ENCODE measurements around the gene SCGN.

SCGN gene

DNA sequence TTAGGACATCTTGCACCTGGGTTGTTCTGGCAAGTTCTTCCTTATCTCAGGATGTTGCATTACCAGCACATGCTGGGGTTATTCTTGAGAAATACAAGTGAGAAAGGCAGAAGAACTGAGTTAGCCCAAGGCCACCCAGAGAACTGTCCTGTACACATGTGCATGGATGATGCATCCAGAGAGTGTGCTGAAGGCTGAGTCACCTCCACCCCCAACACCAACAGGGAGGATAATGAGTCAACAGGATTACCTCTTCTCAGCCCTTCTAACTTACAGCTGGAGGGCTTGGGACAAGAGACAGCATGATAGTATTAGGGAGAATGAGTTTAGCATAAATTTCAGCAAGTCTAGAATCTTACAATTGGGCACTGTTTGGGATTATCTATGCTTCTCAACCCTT lies 8.5 kb downstream of the SCGN start:
- ATAC-seq = no peak

GRCh38 chr6:25661129-25661779 lies 9.2 kb downstream of the SCGN start:
- no peak for TF ChIP-seq OSR1 (CRISPR knock-in tag; IDR thresholded peaks at IDR 0.05)
- TF ChIP-seq, protein P1, sequence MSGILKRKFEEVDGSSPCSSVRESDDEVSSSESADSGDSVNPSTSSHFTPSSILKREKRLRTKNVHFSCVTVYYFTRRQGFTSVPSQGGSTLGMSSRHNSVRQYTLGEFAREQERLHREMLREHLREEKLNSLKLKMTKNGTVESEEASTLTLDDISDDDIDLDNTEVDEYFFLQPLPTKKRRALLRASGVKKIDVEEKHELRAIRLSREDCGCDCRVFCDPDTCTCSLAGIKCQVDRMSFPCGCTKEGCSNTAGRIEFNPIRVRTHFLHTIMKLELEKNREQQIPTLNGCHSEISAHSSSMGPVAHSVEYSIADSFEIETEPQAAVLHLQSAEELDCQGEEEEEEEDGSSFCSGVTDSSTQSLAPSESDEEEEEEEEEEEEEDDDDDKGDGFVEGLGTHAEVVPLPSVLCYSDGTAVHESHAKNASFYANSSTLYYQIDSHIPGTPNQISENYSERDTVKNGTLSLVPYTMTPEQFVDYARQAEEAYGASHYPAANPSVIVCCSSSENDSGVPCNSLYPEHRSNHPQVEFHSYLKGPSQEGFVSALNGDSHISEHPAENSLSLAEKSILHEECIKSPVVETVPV (CRISPR knock-in tag; IDR thresholded peaks at IDR 0.05) = no peak
- TF ChIP-seq TSHZ2 (CRISPR knock-in tag; IDR thresholded peaks at IDR 0.05) = no peak
- TF ChIP-seq ZNF565 (CRISPR knock-in tag; conservative IDR thresholded peaks at IDR 0.05; ENCODE audit: low read depth) = no peak
- TF ChIP-seq, protein P2, sequence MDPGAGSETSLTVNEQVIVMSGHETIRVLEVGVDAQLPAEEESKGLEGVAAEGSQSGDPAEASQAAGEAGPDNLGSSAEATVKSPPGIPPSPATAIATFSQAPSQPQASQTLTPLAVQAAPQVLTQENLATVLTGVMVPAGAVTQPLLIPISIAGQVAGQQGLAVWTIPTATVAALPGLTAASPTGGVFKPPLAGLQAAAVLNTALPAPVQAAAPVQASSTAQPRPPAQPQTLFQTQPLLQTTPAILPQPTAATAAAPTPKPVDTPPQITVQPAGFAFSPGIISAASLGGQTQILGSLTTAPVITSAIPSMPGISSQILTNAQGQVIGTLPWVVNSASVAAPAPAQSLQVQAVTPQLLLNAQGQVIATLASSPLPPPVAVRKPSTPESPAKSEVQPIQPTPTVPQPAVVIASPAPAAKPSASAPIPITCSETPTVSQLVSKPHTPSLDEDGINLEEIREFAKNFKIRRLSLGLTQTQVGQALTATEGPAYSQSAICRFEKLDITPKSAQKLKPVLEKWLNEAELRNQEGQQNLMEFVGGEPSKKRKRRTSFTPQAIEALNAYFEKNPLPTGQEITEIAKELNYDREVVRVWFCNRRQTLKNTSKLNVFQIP (CRISPR knock-in tag; IDR thresholded peaks at IDR 0.05; ENCODE audit: borderline replicate concordance, low read depth) = no peak
- no peak for ATAC-seq

More for the DNA sequence above, 8.5 kb downstream of the SCGN start:
- TF ChIP-seq ESRRG (CRISPR knock-in tag; IDR thresholded peaks at IDR 0.05) (no peak), ISL1 (CRISPR knock-in tag; IDR thresholded peaks at IDR 0.05) (no peak), PPARA (CRISPR knock-in tag; IDR thresholded peaks at IDR 0.05; ENCODE audit: borderline replicate concordance) (no peak), ARNTL (CRISPR knock-in tag; IDR thresholded peaks at IDR 0.05; ENCODE audit: borderline replicate concordance, low read depth) (no peak)

DNA sequence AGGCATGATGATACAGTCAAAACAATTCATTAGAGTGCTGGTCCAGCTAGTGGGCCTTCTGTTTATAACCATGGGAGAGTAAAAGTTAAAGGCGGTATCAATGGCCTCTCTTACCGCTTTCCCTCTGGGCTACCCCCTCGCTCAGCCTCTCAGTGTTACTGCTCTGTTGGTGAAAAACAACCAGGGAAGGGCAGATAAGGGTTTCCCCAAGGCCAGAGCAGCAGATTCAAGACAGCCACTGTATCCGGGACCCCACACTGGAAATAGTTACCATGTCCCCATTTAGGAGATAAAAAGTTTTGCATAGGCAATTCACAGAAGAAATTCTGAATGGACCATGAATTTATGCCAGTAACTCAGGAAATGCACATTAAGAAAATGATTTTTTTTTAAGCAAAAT lies 13.4 kb downstream of the SCGN start:
- ATAC-seq = no peak
- TF ChIP-seq RARB (CRISPR knock-in tag; IDR thresholded peaks at IDR 0.05) = no peak
- no peak for TF ChIP-seq CREB5 (CRISPR knock-in tag; IDR thresholded peaks at IDR 0.05; ENCODE audit: low read depth)
- TF ChIP-seq ISL1 (CRISPR knock-in tag; IDR thresholded peaks at IDR 0.05) = no peak
- no peak for TF ChIP-seq ESRRG (CRISPR knock-in tag; IDR thresholded peaks at IDR 0.05)
- TF ChIP-seq ZNF70 (CRISPR knock-in tag; IDR thresholded peaks at IDR 0.05) = no peak
- no peak for TF ChIP-seq ARNTL (CRISPR knock-in tag; IDR thresholded peaks at IDR 0.05; ENCODE audit: borderline replicate concordance, low read depth)
- TF ChIP-seq, protein P2 (CRISPR knock-in tag; IDR thresholded peaks at IDR 0.05; ENCODE audit: borderline replicate concordance, low read depth) = no peak
- no peak for TF ChIP-seq PPARA (CRISPR knock-in tag; IDR thresholded peaks at IDR 0.05; ENCODE audit: borderline replicate concordance)
- TF ChIP-seq GLIS3 (CRISPR knock-in tag; IDR thresholded peaks at IDR 0.05) = no peak
- TF ChIP-seq, protein P3, sequence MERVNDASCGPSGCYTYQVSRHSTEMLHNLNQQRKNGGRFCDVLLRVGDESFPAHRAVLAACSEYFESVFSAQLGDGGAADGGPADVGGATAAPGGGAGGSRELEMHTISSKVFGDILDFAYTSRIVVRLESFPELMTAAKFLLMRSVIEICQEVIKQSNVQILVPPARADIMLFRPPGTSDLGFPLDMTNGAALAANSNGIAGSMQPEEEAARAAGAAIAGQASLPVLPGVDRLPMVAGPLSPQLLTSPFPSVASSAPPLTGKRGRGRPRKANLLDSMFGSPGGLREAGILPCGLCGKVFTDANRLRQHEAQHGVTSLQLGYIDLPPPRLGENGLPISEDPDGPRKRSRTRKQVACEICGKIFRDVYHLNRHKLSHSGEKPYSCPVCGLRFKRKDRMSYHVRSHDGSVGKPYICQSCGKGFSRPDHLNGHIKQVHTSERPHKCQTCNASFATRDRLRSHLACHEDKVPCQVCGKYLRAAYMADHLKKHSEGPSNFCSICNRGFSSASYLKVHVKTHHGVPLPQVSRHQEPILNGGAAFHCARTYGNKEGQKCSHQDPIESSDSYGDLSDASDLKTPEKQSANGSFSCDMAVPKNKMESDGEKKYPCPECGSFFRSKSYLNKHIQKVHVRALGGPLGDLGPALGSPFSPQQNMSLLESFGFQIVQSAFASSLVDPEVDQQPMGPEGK (CRISPR knock-in tag; IDR thresholded peaks at IDR 0.05; ENCODE audit: borderline replicate concordance) = no peak
- no peak for TF ChIP-seq OSR1 (CRISPR knock-in tag; IDR thresholded peaks at IDR 0.05)
- TF ChIP-seq, protein P1 (CRISPR knock-in tag; IDR thresholded peaks at IDR 0.05) = no peak
- TF ChIP-seq TSHZ2 (CRISPR knock-in tag; IDR thresholded peaks at IDR 0.05) = no peak
- TF ChIP-seq TOX (CRISPR knock-in tag; IDR thresholded peaks at IDR 0.05; ENCODE audit: borderline replicate concordance) = no peak
- TF ChIP-seq BACH2 (CRISPR knock-in tag; IDR thresholded peaks at IDR 0.05; ENCODE audit: borderline replicate concordance) = no peak
- no peak for TF ChIP-seq ZNF8 (CRISPR knock-in tag; IDR thresholded peaks at IDR 0.05)

Data from SK-N-SH treated with all-trans-retinoic acid at 6 μM for 48 hours (cell line).